Measurements from ENCODE around the gene CD38. TPM values are rescaled to one million over a fixed set of nuclear protein-coding genes. Genes with fewer than 3 reads are reported as not detected.
"Not testable (repeated sequence)": the region's sequence is repeated elsewhere in the genome, so short reads cannot be mapped to it uniquely, and the experiment has no call there.

The CD38 gene
- polyA plus RNA-seq, 1 donor: 0.94 TPM

DNA sequence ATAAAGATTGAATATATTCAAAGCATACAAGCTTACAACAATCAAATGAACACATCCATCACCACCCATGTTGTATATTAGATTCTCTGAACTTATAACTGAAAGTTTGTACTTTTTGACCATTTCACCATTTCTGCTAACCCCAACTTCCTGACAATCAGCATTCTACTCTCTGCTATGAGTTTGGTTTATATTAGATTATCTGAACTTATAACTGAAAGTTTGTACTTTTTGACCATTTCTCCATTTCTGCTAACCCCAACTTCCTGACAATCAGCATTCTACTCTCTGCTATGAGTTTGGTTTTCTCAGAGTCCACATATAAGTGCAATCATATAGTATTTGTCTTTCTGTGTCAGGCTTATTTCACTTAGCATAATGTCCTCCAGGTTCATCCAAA lies 15.7 kb upstream of the CD38 start:
- not testable (repeated sequence) for DNase-seq (ENCODE audit: low read depth)

DNA sequence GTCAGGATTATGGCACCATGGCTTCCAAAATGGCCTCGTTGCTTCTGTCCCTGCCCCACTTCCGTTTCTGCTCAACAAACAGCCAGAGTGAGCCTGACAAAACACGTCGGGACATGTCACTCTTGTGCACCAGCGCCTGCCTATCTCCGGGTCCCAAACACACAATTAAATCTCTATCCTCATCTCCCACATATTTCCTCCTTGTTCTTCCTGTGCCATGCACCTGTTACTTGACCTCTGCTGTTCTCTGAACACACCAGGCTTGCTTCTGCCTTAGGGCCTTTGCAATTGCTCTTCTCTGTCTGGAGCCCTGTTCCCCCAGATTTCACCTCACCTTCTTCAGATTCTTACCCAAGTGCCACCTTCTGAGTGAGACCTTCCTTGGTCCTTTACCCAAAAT lies 12.7 kb upstream of the CD38 start:
- DNase-seq (ENCODE audit: low read depth): no peak

DNA sequence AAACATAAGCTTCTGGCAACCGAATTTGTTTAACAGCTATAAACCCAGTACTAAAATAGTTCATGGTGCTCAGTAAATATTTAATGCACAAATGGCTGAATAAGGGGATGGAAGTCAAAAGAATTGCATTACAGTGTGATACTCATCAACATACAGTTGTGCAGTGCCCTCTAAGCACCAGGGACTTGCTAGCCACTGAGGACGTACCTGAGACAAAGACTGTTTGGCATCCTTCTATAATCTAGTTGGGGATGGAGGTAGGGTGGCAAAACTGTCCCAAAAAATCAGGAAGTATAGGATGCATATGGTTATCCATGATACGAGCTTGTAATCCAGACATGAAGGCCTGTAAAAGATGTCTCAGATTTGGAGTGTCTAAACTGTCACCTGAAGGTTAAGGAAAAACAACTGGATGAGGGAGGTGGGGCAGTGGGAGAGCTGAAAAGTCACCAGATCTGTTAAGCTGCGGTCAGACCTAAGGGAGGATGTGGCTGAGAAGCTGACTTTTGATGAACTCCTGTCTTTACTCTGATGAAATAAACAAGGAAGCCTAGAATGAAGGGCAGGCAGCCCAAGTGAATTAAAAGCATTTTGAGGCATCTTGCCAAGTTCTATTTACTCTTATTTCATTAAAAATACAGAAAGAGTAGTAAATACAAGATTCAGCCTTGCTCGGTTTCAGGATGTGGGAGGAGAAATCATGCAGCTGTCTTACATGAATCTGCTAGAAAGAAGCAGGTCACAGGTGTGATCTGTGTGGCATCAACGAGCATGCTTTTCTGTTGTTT lies 12.0 kb upstream of the CD38 start:
- no peak for DNase-seq (ENCODE audit: low read depth)

DNA sequence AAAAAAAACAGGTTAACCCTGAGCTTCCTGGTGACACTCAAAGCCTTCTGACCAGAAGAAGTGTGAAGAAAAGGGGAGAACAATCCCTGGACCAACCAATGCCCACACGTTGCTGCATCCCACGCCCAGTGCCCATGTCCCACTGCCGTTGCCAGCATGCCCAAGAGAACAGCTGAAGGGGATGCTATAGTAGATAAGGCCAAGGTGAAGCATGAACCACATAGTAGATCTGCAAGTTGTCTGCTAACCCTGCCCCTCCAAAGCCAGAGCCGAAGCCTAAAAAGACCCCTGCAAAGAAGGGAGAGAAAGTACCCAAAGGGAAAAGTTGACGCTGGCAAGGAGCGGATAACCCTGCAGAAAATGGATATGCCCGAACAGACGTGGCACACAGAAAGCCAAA lies 11.3 kb upstream of the CD38 start:
- DNase-seq (ENCODE audit: low read depth): no peak

DNA sequence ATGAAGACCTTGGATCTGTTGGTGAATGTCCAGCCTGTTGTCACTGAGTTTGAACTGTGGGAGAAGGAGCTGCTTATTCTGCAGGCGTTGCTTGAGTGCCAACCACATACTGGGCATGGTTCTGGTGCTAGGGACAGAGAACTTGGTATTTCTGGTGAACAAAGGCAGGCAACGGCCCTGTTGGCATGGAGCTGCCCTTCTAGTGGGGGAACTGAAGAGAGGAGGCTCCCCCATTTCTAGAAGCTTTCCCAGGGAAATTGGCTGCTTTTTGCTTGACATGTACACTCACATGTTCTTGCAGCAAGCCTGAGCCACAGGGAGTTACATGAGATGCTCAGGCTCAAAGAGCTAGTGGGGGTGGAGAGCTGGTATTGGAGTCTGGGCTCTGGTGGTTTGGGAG lies 8.9 kb upstream of the CD38 start:
- DNase-seq (ENCODE audit: low read depth): no peak

- no peak for DNase-seq (ENCODE audit: low read depth)
These were observed 6.7 kb upstream of the CD38 start for GRCh38 chr4:15771216-15772058.

DNA sequence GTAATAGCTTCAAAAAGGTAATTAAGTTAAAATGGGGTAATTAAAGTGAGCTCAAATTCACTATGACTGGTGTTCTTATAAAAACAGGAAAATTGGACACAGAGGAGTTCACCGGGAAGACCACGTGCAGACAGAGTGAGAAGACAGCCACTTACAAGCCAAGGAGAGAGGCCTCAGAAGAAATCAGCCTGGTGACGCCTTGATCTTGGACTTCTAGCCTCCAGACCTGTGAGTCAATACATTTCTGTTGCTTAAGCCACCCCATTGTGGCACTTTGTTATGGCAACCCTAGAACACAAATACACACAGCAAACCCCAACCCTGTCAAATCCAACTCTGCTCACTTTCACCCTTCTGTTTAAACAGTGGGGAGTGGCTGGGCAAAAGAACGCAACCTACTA lies 4.1 kb upstream of the CD38 start:
- DNase-seq (ENCODE audit: low read depth): no peak

DNA sequence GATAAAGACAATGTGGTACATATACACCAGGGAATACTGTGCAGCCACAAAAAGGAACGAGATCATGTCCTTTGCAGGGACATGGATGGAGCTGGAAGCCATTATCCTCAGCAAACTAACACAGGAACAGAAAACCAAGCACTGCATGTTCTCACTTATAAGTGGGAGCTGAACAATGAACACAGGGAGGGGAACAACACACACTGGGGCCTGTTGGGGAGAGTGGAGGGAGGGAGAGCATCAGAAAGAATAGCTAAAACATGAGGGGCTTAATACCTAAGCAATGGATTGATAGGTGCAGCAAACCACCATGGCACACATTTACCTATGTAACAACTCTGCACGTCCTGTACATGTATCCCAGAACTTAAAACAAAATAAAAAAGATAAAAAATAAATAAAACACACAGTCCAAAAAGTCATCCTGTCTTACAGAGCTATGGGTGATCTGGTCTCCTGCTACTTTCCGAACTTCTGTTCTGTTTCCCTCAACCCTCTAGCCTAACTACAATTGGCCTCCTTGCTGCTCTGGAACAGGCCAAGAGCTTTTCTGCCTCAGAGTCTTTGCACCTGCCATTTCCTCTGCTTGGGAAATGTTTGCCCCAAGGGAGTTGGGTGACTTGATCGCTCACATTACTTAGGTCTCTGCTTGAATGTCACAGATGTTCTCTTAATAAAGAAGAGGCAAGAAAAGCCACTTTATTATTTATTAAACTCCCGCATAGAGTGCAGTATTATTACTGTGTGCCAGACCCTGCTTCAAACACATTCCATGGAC lies 1.1 kb upstream of the CD38 start:
- no peak for DNase-seq (ENCODE audit: low read depth)

- no peak for DNase-seq (ENCODE audit: low read depth)
These were observed 335 bp upstream of the CD38 start for GRCh38 chr4:15777697-15778288.

DNA sequence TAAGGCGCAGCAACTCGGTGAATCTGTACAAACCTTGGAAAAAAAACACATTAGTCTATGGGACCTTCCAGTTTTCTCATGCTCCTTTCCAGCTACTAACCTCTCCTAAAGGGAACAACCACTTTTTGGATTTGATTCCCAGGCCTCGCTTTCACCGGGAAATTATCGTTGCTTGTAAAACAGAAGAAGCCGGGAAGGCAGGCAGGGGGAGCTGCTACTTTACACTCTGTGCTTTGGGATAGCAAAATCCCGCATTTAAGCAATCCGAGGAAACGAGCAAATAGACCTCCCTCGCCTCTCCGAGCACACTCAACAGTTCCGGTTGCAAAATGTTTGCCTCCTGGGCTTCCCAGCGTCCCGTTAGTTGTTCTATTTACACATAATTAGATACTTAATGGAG lies 1.2 kb downstream of the CD38 start:
- DNase-seq (ENCODE audit: low read depth): peak; percentile 45

GRCh38 chr4:15779809-15780208 lies 1.7 kb downstream of the CD38 start:
- DNase-seq (ENCODE audit: low read depth): no peak

GRCh38 chr4:15781427-15782095 lies 3.4 kb downstream of the CD38 start:
- DNase-seq (ENCODE audit: low read depth): no peak

DNA sequence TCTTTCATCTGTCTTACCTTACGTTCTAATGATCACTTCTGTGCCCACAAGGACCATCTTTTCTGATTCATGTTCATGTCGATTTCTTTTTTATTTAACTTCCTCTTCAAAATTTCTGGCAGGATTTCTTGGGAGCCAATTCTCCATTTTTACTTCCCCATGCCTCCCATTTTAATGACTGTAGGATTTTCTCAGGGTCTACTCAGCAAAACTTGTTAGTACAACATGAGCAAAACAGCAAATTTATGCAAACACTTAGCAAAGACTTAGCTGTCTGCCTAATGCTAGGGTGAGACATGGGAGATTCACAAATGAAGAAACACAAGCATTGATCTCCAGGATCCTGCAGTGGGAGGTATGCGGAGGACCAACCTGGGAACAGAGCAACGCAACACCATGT lies 5.5 kb downstream of the CD38 start:
- no peak for DNase-seq (ENCODE audit: low read depth)

- no peak for DNase-seq (ENCODE audit: low read depth)
These were observed 7.0 kb downstream of the CD38 start for GRCh38 chr4:15784959-15785634.

DNA sequence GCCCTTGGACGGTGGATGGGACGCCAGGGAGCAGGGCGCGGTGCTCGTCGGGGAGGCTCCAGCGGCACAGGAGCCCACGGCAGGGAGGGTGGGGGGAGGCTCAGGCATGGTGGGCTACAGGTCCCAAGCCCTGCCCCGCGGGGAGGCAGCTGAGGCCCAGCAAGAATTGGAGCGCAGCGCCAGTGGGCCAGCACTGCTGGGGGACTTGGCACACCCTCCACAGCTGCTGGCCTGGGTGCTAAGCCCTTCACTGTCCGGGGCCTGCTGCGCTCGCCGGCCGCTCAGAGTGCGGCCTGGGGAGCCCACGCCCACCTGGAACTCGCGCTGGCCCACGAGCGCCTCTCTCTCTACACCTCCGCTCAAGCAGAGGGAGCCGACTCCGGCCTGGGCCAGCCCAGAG lies 8.6 kb downstream of the CD38 start:
- no peak for DNase-seq (ENCODE audit: low read depth)

DNA sequence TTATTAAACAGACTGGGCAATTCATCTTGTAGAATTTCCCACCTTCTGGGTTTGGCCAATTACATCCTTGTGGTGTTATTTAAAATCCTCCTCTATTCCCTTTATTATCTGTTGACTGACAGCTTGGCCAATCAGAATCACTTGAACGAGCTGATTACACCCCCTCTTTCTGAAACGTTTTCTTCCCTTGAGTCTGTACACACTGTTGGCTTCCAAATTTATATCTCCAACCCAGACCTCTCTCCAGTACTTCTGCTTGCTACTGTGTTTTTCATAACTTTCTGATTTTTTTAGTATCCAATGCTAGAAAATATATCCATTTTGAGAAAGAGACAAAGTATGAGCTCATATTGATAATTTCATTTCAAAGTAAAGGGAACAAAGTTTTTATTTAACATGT lies 14.8 kb downstream of the CD38 start:
- no peak for DNase-seq (ENCODE audit: low read depth)

GRCh38 chr4:15793506-15794363 lies 15.6 kb downstream of the CD38 start:
- no peak for DNase-seq (ENCODE audit: low read depth)

- no peak for DNase-seq (ENCODE audit: low read depth)
These were observed 16.3 kb downstream of the CD38 start for GRCh38 chr4:15794426-15794825.

DNA sequence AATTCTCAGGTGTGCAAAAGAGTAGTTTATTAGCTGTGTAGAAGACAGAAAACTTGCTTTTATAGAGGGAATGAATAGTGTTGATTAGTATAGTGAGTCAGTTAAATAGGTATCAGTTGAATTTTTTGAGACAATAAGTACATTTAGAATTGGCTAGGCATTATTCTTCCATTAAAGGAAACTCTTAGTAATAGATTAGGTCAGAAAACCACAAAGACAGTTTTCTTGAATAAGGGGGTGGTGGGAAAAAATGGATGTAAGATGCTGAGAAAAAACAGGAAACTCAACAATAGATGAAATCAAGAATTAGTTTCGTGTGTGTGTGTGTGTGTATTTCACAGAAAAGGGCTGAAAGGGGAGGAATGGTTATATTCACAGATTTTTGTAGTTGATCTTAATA lies 16.8 kb downstream of the CD38 start:
- DNase-seq (ENCODE audit: low read depth): no peak

DNA sequence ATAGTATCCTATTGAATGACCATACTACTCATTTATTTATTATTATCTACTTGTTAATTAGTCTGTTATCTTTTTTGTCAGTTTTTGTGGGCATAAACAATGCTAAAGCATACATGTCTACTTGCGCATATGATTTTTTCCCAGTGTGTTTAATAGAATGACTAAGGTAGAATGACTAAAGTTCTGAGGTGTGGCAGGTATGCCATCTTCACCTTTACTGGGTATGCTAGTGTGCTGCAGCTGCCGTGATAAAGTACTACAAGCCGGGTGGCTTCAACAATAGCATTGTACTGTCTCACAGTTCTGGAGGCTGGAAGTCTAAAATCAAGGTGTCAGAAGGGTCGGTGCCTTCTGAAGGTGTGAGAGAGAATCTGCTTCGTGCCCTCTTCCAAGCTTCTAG lies 19.2 kb downstream of the CD38 start:
- no peak for DNase-seq (ENCODE audit: low read depth)
